HepG2 (cell line): Measurements from ENCODE around the gene TXNRD2. TPM values are rescaled to one million over a fixed set of nuclear protein-coding genes. Genes with fewer than 3 reads are reported as not detected.

ENCODE experiments used
- CSRNP2 ChIP-seq: sonication (generic); formaldehyde crosslinking; conservative IDR thresholded peaks from 2 replicates; pipeline ENCODE4 v1.8.0; 2022; ENCODE audit warnings: low read depth, missing genetic modification reagents
- ESRRA ChIP-seq: sonication (generic); formaldehyde crosslinking; IDR thresholded peaks from 2 replicates; pipeline ENCODE4 v1.5.1; 2020; ENCODE audit warnings: mild to moderate bottlenecking, low read depth, missing genetic modification reagents
- HNF1A ChIP-seq, 2 experiments: sonication (generic) in 1 of 2; formaldehyde crosslinking in 1 of 2; IDR thresholded peaks; 2 replicates each; pipeline versions ENCODE4 v1.4.0 to v1.6.1; 2016 to 2020; ENCODE audit warnings: borderline replicate concordance in 1 of 2, low read depth in 1 of 2, mild to moderate bottlenecking in 1 of 2, missing genetic modification reagents in 1 of 2
- HOXA5 ChIP-seq: sonication (generic); formaldehyde crosslinking; IDR thresholded peaks from 2 replicates; pipeline ENCODE4 v1.4.0; 2020; ENCODE audit warnings: missing genetic modification reagents
- KDM5B ChIP-seq: sonication (generic); formaldehyde crosslinking; IDR thresholded peaks from 2 replicates; pipeline ENCODE4 v1.4.0; 2020; ENCODE audit warnings: missing genetic modification reagents, mild to moderate bottlenecking, borderline replicate concordance
- NR1H2 ChIP-seq: sonication (generic); formaldehyde crosslinking; IDR thresholded peaks from 2 replicates; pipeline ENCODE4 v1.8.1; 2022; ENCODE audit warnings: low read depth, missing genetic modification reagents, borderline replicate concordance
- PHF20 ChIP-seq: sonication (generic); formaldehyde crosslinking; IDR thresholded peaks from 2 replicates; pipeline ENCODE4 v1.5.0; 2020; ENCODE audit warnings: mild to moderate bottlenecking, missing genetic modification reagents
- POLR2A ChIP-seq, 2 experiments: IDR thresholded peaks; 2 replicates each; pipeline ENCODE4 v1.6.1; 2011; ENCODE audit warnings: low read depth in 2 of 2, low read length in 2 of 2, mild to moderate bottlenecking in 1 of 2, moderate library complexity in 1 of 2; ENCODE audit not compliant: insufficient read depth in 1 of 2
- TEF ChIP-seq: sonication (generic); formaldehyde crosslinking; IDR thresholded peaks from 2 replicates; pipeline ENCODE4 v1.5.0; 2020; ENCODE audit warnings: missing genetic modification reagents
- TGIF2 ChIP-seq: IDR thresholded peaks from 2 replicates; pipeline ENCODE4 v1.6.1; 2016; ENCODE audit warnings: control low read depth, missing compliant biosample characterization
- TIGD3 ChIP-seq: sonication (generic); formaldehyde crosslinking; IDR thresholded peaks from 2 replicates; pipeline ENCODE4 v1.5.1; 2020; ENCODE audit warnings: mild to moderate bottlenecking, missing genetic modification reagents, borderline replicate concordance
- ZNF296 ChIP-seq: sonication (generic); formaldehyde crosslinking; conservative IDR thresholded peaks from 2 replicates; pipeline ENCODE4 v1.5.0; 2020; ENCODE audit warnings: mild to moderate bottlenecking, missing genetic modification reagents
- ZNF441 ChIP-seq: sonication (generic); formaldehyde crosslinking; IDR thresholded peaks from 2 replicates; pipeline ENCODE4 v1.7.0; 2021; ENCODE audit warnings: missing genetic modification reagents, borderline replicate concordance
- ZNF501 ChIP-seq: sonication (generic); formaldehyde crosslinking; IDR thresholded peaks from 2 replicates; pipeline ENCODE4 v1.5.1; 2020; ENCODE audit warnings: mild to moderate bottlenecking, moderate library complexity, missing genetic modification reagents
- ZNF75D ChIP-seq: sonication (generic); formaldehyde crosslinking; IDR thresholded peaks from 2 replicates; pipeline ENCODE4 v1.8.1; 2023; ENCODE audit warnings: missing genetic modification reagents, mild to moderate bottlenecking, borderline replicate concordance
- ZNF777 ChIP-seq: sonication (generic); formaldehyde crosslinking; IDR thresholded peaks from 2 replicates; pipeline ENCODE4 v1.4.0; 2020; ENCODE audit warnings: missing genetic modification reagents
- ZSCAN29 ChIP-seq: sonication (generic); formaldehyde crosslinking; conservative IDR thresholded peaks from 2 replicates; pipeline ENCODE4 v1.4.0; 2020; ENCODE audit warnings: mild to moderate bottlenecking, missing genetic modification reagents
- polyA plus RNA-seq, 8 experiments: library from polyadenylated mRNA; depleted of rRNA in 3 of 8; stranded (reverse) in 7 of 8; unstranded in 1 of 8; fragments of >200 nt; fragmentation: Illumina TruSeq in 4 of 8; extraction: Trizol in 4 of 8; gene quantifications; 2 replicates each; pipeline versions ENCODE4 v1.2.1 to v1.2.3, GENCODE V29; 2011 to 2016; ENCODE audit warnings: low read depth in 4 of 8, missing spikeins in 1 of 8, mixed read lengths in 1 of 8; ENCODE audit not compliant: insufficient read depth in 1 of 8
- total RNA-seq, 5 experiments: library from RNA; depleted of rRNA; stranded (reverse); fragments of >200 nt; fragmentation: Illumina TruSeq; extraction: Trizol; gene quantifications; 2 replicates each; pipeline ENCODE4 v1.2.3, GENCODE V29; 2016; ENCODE audit warnings: low read depth in 1 of 5

Gene TXNRD2
- total and polyA plus RNA-seq, 2 of the 13 experiments (the other 11 are each of a cell fraction or from before 2014, with no cell fraction given): 17.5 to 18.6 TPM

- TF ChIP-seq CSRNP2 (CRISPR knock-in tag): no peak
- TF ChIP-seq PHF20 (CRISPR knock-in tag): peak; percentile 44; the same call in 1 of the 2 replicates
- peak; percentile 19; the same call in 1 of the 2 replicates for TF ChIP-seq NR1H2 (CRISPR knock-in tag)
- TF ChIP-seq ZNF296: peak; percentile 76; the same call in 1 of the 2 replicates
- TF ChIP-seq ZNF501 (CRISPR knock-in tag): 0 out of 2 replicates have a peak, but pooled peaks have one; percentile 2
- TF ChIP-seq ZNF75D (CRISPR knock-in tag): no peak
- TF ChIP-seq TEF (CRISPR knock-in tag): no peak
- peak; percentile 7; the same call in 1 of the 2 replicates for TF ChIP-seq ZNF441
- TF ChIP-seq KDM5B: no peak
- no peak for TF ChIP-seq TIGD3 (CRISPR knock-in tag)
- no peak for TF ChIP-seq ZSCAN29 (CRISPR knock-in tag)
- no peak for TF ChIP-seq TGIF2 (CRISPR knock-in tag)
- TF ChIP-seq HOXA5 (CRISPR knock-in tag): no peak
- no peak for TF ChIP-seq HNF1A (IDR thresholded peaks at IDR 0.05; ENCODE audit: low read depth)
- TF ChIP-seq HNF1A (CRISPR knock-in tag; IDR thresholded peaks at IDR 0.05; ENCODE audit: borderline replicate concordance): no peak
- no peak for TF ChIP-seq ESRRA
- TF ChIP-seq POLR2A (IDR thresholded peaks at IDR 0.05; ENCODE audit: insufficient read depth in 1 of 2, low read depth in 2 of 2, low read length in 2 of 2): peak in 1 of 2 experiments; percentile 57; a peak in 2 of 4 replicates
- TF ChIP-seq ZNF777 (CRISPR knock-in tag): no peak
Measured at GRCh38 chr22:19971276-19972124, 29.9 kb upstream of the TXNRD2 start (continued).
